IPS DF 6.9 (cell line): ENCODE data around the gene PRRX2.

Experiments used
- DNase-seq: peaks from one replicate; pipeline ENCODE4 v3.0.0-alpha.2; 2013; ENCODE audit warnings: low read depth, low spot score
- H3K27ac ChIP-seq: one replicate; pipeline ENCODE4 v1.5.1; 2013; ENCODE audit warnings: low read length, control low read depth
- H3K27me3 ChIP-seq: 2 replicates; pipeline ENCODE4 v1.6.1; 2013; ENCODE audit warnings: mild to moderate bottlenecking, low read length; ENCODE audit not compliant: control insufficient read depth, insufficient read depth
- H3K36me3 ChIP-seq: 2 replicates; pipeline ENCODE4 v1.6.1; 2013; ENCODE audit warnings: low read length; ENCODE audit not compliant: control insufficient read depth, insufficient read depth
- H3K4me1 ChIP-seq: 2 replicates; pipeline ENCODE4 v1.6.1; 2013; ENCODE audit warnings: low read length; ENCODE audit not compliant: control insufficient read depth, insufficient read depth
- H3K4me3 ChIP-seq: 2 replicates; pipeline ENCODE4 v1.5.1; 2013; ENCODE audit warnings: mild to moderate bottlenecking, low read length
- H3K9me3 ChIP-seq: 2 replicates; pipeline ENCODE4 v1.6.1; 2013; ENCODE audit warnings: low read length, inconsistent platforms; ENCODE audit not compliant: control insufficient read depth, insufficient read depth
- WGBS: extraction: QIAGEN DNeasy Blood & Tissue Kit; methylation state at CpG from one replicate; pipeline ENCODE4 v1.1.7; 2013; ENCODE audit warnings: mixed read lengths, missing lambda C conversion rate; ENCODE audit not compliant: insufficient read length, insufficient coverage; 5-methylcytosine and 5-hydroxymethylcytosine counted together

PRRX2 gene

DNA sequence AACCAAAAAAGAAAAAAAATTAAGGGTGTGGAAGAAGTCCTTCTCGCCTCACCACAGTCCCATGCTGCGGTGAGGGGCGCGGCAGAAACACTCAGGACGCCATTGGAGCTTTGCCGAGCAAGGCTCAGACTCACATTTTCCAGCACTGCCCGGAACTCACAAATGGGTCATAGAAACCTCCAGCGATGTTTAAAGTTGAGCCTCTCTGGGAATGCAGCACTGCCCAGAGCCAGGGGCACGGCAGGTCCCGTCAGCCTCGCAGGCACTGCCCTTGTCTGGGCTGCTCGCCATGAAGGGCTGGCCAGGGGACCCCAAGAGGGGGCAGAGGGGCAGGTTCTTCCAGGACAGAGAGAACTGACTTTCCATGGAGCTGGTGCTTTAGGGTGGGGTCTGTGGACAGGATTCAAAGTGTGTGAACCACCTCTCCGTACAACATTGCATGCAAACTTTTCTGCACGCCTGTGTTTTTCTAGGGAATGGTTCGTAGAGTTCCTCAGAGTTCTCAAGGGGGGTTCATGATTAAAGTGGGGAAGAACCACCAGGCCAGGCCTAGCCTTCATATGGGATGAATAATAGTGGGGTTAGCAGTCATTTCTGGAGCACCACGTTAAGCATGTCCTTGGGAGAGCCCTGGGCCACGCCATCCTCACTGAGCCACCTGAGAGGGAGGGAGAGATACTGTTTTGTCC lies 38.4 kb downstream of the PRRX2 start:
- DNase-seq: no peak
- no peak overlapping the region for H3K27ac ChIP-seq
- H3K4me3 ChIP-seq: no peak overlapping the region
- H3K9me3 ChIP-seq: no peaks in the 10 kb centered on the region
- no peaks in the 10 kb centered on the region for H3K27me3 ChIP-seq
- no peaks in the 10 kb centered on the region for H3K36me3 ChIP-seq
- no CpG with 5 or more reads among the region's 17 CpGs for WGBS
- no peaks in the 10 kb centered on the region for H3K4me1 ChIP-seq

DNA sequence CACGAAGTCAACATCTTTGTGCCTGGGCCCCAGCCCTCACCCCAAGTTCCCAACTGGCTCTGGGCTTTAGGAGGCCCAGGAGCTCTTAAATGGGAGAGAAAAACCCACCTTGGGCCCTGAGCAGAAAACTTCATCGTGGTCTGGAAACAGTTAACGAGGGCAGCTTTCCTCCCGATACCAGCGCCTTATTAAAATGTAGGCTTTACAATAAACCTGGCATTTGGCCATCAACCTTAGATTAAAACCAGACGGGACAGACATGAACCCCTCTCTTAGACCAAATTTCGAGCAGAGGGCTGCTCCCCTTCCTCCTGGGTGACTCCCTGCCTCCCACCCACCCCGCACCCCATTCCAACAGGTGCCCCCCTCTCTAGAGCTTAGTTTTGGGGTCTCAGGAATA lies 39.4 kb downstream of the PRRX2 start:
- Histone ChIP-seq H3K27me3 (no peaks in the 10 kb centered on the region), H3K27ac (no peak overlapping the region), H3K4me1 (no peaks in the 10 kb centered on the region), H3K36me3 (no peaks in the 10 kb centered on the region), H3K4me3 (no peak overlapping the region), H3K9me3 (no peaks in the 10 kb centered on the region)
- no peak for DNase-seq
- no CpG with 5 or more reads among the region's 8 CpGs for WGBS

DNA sequence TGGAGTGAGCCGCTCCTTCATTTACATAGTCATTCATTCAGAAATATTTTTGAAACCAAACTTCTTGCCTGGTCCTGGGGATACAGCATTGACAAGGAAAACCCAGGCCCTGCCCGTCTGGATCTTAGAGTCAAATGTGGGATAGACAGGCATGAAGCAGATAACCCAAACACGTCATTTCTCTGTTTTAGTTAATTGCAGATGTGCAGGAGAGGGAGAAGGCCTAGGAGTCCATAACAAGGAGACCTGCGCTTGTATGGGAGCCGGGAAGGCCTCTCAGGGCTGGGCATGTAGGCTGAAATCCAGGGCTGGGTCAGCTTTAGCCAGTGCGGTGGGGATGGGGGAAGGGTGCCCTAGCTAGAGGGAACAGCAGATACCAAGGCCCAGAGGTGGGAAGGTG lies 43.3 kb downstream of the PRRX2 start:
- no peaks in the 10 kb centered on the region for H3K9me3 ChIP-seq
- WGBS: no CpG with 5 or more reads among the region's 6 CpGs
- no peak for DNase-seq
- H3K4me1 ChIP-seq: peaks cover 2% of the 10 kb centered on the region
- H3K4me3 ChIP-seq: no peak overlapping the region
- H3K36me3 ChIP-seq: no peaks in the 10 kb centered on the region
- no peak overlapping the region for H3K27ac ChIP-seq
- H3K27me3 ChIP-seq: no peaks in the 10 kb centered on the region

DNA sequence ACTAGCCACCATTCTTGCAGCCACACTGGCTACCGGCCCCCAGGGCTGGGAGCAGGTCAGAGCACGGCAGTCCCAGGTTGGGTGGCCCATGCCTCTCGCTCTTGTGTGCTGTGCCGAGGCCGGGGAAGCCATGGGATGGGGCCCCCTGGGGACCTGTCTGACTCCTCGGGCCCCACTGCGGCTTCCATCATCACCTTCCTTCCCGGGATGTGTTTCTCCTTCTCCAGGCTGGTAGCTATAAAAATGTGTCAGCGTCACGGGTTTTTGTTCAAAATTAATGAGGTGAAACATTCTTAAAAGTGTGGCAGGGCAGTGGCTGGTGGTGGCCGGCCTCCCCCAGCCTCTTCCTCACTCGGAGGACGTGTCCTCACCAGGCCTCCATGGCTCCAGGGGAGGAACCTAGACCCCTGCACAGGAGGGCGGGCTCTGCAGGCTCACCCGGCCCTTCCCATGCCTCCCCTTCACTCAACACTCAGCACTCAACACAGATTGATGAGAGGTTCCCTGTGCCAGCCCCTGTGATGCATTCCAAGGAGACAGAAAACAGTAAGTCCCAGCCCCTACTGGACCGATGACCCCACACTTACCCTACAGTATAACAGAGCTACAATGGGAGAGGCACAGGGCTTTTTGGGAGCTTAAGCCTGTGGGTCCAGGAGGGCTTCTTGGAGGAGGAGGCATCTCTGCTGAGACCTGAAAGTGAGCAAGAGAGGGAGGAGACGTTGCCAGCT lies 44.2 kb downstream of the PRRX2 start:
- no peaks in the 10 kb centered on the region for H3K9me3 ChIP-seq
- no peak overlapping the region for H3K27ac ChIP-seq
- no peak for DNase-seq
- no peak overlapping the region for H3K4me3 ChIP-seq
- H3K27me3 ChIP-seq: no peaks in the 10 kb centered on the region
- H3K4me1 ChIP-seq: peaks cover 2% of the 10 kb centered on the region
- H3K36me3 ChIP-seq: no peaks in the 10 kb centered on the region
- no CpG with 5 or more reads among the region's 17 CpGs for WGBS

DNA sequence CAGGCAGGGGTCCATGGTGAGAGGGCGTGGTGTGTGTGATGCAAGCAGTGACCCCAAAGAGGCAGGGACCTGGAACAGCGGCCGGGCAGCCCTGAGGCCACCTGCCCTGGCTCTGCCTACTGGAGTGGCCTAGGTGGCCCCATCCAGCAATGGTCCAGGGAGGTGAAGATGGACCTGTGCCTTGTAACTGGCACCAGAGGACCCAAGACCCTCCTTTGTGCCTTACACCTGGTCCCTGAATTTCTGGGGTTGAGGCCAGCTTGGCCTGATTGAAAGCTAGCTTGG lies 44.7 kb downstream of the PRRX2 start:
- no CpG with 5 or more reads among the region's 3 CpGs for WGBS
- H3K4me3 ChIP-seq: no peak overlapping the region
- H3K36me3 ChIP-seq: no peaks in the 10 kb centered on the region
- no peaks in the 10 kb centered on the region for H3K27me3 ChIP-seq
- no peaks in the 10 kb centered on the region for H3K9me3 ChIP-seq
- peaks cover 2% of the 10 kb centered on the region for H3K4me1 ChIP-seq
- H3K27ac ChIP-seq: no peak overlapping the region
- no peak for DNase-seq

DNA sequence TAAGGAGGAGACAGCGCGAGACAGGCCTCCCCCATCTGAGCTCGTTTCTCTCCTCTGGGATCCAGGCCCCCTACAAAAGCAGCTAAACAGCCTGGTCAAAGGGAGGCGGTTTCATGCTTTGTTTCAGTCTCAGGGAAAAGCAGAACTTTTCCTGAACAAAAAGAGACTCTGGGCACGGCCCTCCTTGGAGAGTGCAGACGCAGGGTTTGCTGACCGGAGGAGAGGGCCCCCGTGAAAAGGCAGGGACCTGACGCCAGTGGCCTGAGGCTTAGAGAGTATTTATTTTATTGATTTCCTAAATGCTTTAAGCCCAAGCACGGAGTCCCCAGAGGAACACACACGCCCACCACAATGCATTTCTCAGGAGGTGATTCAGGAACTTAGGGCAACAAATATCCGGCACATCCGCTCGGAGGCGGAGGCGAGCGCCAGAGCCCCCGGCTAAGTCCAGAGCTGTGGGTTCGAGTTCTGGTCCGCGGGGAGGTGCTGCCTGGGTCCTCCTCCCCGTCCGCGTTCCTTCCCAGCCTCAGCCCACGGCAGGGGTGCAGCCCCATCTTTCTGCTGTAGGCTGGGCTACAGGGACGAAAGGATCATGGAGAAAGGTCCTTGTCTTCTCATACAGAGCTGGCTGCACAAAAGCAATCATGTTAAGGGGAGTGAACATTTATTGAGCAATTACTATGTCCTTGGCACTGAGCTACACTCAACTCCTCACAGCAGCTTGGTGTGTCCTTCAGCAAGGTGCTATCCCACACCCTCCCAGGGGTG lies 47.4 kb downstream of the PRRX2 start:
- Histone ChIP-seq H3K27me3 (no peaks in the 10 kb centered on the region), H3K36me3 (no peaks in the 10 kb centered on the region), H3K4me3 (no peak overlapping the region), H3K4me1 (peaks cover 2% of the 10 kb centered on the region), H3K9me3 (no peaks in the 10 kb centered on the region), H3K27ac (no peak overlapping the region)
- WGBS: no CpG with 5 or more reads among the region's 26 CpGs
- DNase-seq: no peak

DNA sequence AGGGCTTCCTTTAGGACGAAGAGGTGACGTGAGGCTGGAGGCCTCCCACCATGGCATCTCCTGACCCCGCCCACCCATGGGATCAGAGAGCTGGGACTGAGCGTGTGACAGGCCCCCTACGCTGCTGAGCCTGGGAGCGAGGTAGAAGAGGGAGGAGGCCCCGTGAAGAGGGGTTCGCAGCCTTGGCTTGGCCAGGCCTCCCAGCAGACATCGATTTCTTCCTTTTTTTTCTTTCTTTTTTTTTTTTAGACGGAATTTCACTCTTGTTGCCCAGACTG lies 47.9 kb downstream of the PRRX2 start:
- DNase-seq: no peak
- H3K4me3 ChIP-seq: no peak overlapping the region
- H3K27ac ChIP-seq: no peak overlapping the region
- no peaks in the 10 kb centered on the region for H3K27me3 ChIP-seq
- H3K36me3 ChIP-seq: no peaks in the 10 kb centered on the region
- H3K9me3 ChIP-seq: no peaks in the 10 kb centered on the region
- WGBS: no CpG with 5 or more reads among the region's 10 CpGs
- peaks cover 2% of the 10 kb centered on the region for H3K4me1 ChIP-seq

DNA sequence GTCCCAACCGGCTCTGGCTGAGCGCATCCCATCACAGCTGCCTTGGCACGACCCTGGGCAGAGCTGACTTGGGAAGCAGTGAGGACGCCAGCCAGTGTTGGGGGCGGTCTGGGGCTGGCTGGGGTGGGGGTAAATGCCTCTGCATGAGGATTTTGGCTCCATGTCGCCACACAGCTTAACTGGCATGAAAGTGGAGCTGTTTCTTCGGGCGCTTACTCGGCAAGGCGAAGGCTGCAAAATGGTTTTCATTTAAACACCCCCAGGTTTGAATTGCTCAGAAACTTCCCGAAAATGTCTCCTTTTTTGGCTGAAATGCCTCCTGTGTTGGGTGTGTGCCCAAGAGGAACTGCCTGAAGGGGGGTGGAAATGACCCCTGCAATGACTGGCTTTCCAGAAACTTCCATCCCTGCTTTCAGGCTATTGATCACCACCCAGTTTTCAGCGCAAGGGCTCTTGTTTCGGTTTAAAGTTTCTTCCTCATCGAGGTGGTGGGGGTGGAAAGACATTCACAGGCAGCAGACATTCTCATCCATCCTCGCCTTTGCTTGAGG lies 49.1 kb downstream of the PRRX2 start:
- no peaks in the 10 kb centered on the region for H3K27me3 ChIP-seq
- DNase-seq: no peak
- WGBS: no CpG with 5 or more reads among the region's 15 CpGs
- H3K4me1 ChIP-seq: peaks cover 4% of the 10 kb centered on the region
- no peak overlapping the region for H3K4me3 ChIP-seq
- H3K27ac ChIP-seq: no peak overlapping the region
- no peaks in the 10 kb centered on the region for H3K36me3 ChIP-seq
- H3K9me3 ChIP-seq: no peaks in the 10 kb centered on the region

DNA sequence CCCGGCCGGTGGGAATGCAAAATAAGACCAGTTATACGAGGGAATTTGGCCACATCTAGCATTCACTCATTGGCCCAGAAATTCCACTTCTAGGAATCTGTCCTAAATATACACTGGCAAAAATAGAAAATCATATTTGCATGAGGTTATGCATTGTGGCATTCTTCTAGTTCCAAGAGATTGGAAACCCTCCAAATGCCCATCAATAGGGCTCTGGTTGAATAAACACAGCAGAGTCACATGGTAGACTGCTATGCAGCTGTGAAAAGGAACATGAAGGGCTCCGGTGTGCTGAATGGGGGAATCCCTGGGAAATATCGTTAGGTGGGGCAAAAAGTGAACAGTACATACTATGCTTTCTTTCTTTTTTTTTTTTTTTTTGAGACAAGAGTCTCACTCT lies 50.6 kb downstream of the PRRX2 start:
- no CpG with 5 or more reads among the region's 5 CpGs for WGBS
- H3K27me3 ChIP-seq: no peaks in the 10 kb centered on the region
- H3K4me3 ChIP-seq: no peak overlapping the region
- no peaks in the 10 kb centered on the region for H3K36me3 ChIP-seq
- H3K9me3 ChIP-seq: no peaks in the 10 kb centered on the region
- DNase-seq: no peak
- no peak overlapping the region for H3K27ac ChIP-seq
- H3K4me1 ChIP-seq: peaks cover 4% of the 10 kb centered on the region

DNA sequence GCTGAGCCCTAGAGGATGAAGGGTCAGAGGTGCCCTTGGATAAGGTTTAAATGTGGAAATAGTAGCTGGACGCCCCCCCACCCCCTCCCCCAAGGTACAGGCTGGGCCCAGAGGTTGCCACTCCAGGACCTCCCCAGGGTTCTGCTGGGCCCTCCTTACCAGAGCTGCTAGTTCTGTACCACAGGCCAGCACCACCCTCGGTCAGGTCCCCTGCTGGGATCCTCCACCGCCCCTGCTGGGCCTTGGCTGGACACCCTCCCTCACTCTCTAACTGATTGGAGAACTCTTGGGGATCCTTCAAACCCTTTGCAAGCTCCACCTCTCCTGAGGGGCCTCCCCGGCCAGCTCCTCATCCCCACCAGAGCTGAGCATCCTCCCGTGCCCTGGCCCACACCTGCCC lies 52.5 kb downstream of the PRRX2 start:
- H3K4me1 ChIP-seq: peaks cover 4% of the 10 kb centered on the region
- no peak for DNase-seq
- no peaks in the 10 kb centered on the region for H3K9me3 ChIP-seq
- no peaks in the 10 kb centered on the region for H3K27me3 ChIP-seq
- no CpG with 5 or more reads among the region's 5 CpGs for WGBS
- H3K4me3 ChIP-seq: no peak overlapping the region
- H3K27ac ChIP-seq: no peak overlapping the region
- no peaks in the 10 kb centered on the region for H3K36me3 ChIP-seq
